ENCODE measurements around the gene TANC2.

DNA sequence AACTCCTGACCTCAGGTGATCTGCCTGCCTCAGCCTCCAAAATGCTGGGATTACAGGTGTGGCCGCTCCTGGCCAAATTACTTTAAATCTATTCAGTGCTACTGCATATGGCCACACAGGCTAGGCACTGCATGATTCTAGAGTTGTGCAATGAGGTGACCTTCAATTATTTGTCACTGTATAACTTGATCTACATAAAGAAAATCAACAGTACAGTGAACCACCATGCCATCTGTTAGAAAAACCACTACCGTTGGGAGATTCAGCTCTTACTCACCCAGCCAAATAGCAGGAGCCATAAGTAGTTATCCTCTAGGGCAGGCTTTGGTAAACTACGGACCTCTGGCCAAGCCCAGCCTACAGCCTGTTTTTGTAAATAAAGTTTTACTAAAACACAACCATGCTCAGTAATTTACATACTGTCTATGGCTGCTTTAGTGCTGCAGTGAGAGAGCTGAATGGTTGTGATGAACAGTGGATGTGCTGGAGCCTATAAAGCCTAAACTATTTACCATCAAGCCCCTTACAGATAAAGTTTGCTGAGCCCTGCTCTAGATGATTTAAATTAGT is 40.7 kb upstream of the TANC2 start:
- TF ChIP-seq GATA3 (IDR thresholded peaks at IDR 0.05; ENCODE audit: low read depth, low read length) (no peak), GATA2 (IDR thresholded peaks at IDR 0.05; ENCODE audit: low read depth, low read length) (no peak)
